LNCAP (cell line): ENCODE results near the gene IAH1.

Experiments
- CTCF ChIP-seq: fragments of 450-650 bp; IDR thresholded peaks from 2 replicates; pipeline ENCODE4 v1.5.1; 2017; ENCODE audit warnings: mild to moderate bottlenecking

The IAH1 gene

GRCh38 chr2:9474361-9475057, at the start of gene IAH1:
TSS of gene IAH1 (plus strand) at chr2:9474551. CDS start at chr2:9474567, 16 bp downstream.
- no peak for TF ChIP-seq CTCF

GRCh38 chr2:9428965-9429577, 45.3 kb upstream of the IAH1 start:
- no peak for TF ChIP-seq CTCF

- no peak for TF ChIP-seq CTCF
Observed at GRCh38 chr2:9430316-9431293, 43.7 kb upstream of the IAH1 start.

GRCh38 chr2:9434489-9434888, 39.9 kb upstream of the IAH1 start:
- no peak for TF ChIP-seq CTCF

DNA sequence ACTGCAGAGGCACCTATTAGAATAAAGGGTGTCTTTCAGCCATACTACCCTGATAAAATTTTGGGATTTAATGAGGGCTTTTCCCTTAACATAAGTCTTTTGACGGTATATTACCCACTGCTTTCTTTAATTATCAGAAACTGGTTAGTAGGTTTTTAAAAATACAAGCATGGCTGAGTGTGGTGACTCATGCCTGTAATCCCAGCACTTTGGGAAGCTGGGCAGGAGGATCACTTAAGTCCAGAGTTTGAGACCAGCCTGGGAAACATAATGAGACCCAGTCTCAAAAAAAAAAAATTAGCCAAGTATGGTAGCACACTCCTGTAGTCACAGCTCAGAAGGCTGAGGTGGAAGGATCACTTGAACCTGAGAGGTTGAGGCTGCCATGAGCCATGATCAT, 34.8 kb upstream of the IAH1 start:
- no peak for TF ChIP-seq CTCF

DNA sequence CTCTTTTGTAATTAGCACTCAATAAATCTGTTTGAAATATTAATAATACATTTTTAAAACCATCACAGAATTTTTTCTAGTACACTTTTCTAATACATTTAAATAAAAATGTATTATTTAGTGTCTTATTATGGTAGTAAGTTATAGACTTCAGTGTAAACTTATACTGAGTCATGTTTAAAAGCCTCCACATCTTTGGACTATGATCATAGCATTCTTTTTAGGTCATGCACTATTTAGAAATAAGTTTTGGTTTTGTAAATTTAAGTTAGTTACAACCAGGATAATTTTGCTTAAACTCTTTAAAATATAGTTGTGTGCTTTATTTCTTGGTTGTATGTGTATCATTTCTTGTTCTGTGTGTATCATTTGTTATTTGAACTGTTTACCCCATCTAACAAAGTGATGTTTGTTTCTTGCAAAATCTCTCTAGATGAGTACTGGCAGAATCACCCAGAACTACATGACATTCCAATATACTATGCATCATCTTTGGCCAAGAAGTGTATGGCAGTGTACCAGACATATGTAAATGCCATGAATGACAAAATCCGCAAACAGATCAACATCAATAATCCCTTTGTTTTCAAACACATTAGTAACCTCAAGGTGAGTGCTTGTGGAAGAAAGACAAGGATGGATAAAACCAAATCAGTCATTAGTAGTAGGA, 34.2 kb upstream of the IAH1 start:
- TF ChIP-seq CTCF: no peak

DNA sequence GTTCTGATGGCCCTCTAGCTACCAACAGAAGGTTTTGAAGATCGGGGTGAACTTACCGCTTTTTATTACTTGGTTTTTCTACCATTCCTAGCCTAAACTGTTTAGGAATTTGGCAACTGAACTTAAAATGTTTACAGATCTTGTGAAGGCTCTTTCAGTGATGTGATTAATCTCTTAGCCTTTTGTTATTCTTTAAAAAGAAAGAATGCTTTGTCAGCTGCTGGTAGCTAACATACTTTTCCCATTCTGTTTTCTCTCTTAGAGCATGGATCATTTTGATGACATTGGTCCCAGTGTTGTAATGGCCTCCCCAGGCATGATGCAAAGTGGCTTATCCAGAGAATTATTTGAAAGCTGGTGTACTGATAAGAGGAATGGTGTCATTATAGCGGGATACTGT, 32.8 kb upstream of the IAH1 start:
- no peak for TF ChIP-seq CTCF
